HG02973 (cell line): ENCODE measurements around the gene GAB2.

Experiments used
- ATAC-seq: cut with Tn5 transposase; IDR thresholded peaks from one replicate; pipeline ENCODE4 v1.9.1; 2021; ENCODE audit warnings: moderate library complexity; ENCODE audit not compliant: unreplicated experiment

Gene GAB2

DNA sequence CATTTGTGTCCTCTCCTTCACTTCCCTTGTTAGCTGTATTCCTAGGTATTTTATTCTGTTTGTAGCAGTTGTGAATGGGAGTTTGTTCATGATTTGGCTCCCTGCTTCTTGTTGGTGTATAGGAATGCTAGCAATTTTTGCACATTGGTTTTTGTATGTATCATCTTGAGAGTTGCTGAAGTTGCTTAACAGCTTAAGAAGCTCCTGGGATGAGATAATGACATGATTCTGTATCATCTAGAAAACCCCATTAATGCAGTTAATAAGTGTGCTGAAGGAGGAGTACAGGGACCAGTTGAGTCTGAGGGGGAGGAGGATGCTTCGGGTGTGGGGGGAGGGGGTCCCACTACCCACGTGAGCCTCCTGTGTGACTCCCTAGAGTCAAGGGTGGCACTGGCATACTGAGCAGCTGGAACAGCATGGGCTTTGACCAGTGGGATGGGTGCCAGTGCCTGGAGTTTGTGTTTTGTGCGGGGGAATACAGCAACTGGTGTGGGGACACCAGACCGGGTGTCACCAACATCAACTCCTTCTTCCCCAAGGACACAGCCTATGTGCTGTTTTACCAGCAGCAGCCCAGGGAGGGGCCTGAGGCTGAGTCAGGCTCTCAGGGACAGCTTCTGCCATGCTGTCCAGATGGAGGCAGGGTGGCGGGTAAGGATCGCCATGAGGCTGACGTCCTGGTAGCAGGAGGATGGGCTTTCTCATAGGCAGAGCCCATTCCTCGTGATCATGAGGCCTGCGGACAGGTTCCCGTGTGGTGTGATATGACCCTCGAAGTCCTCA, 204.8 kb downstream of the GAB2 start:
- no peak for ATAC-seq

DNA sequence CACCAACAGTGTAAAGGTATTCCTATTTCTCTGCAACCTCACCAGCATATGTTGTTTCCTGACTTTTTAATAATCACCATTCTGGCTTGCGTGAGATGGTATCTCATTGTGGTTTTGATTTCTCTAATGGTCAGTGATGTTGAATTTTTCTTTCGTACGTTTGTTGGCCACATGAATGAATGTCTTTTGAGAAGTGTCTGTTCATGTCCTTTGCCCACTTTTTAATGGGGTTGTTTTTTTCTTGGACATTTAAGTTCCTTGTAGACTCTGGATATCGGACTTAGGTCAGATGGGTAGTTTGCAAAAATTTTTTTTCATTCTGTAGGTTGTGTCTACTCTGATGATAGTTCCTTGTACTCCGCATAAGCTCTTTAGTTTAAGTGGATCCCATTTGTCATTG, 206.1 kb downstream of the GAB2 start:
- no peak for ATAC-seq

- no peak for ATAC-seq
These were observed 207.5 kb downstream of the GAB2 start for GRCh38 chr11:78210000-78210608.

DNA sequence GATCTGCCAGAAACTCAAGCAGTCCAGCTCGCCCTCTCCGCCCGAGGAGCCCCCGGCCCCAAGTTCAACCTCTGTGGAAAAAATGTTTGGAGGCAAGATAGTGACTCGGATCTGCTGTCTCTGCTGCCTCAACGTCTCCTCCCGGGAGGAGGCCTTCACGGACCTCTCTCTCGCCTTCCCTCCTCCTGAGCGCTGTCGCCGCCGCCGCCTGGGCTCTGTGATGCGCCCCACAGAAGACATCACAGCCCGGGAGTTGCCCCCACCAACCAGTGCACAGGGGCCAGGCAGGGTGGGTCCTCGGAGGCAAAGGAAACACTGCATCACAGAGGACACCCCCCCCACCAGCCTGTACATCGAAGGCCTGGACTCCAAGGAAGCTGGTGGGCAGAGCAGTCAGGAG, 208.1 kb downstream of the GAB2 start:
- ATAC-seq: no peak

GRCh38 chr11:78208257-78209165, 209.1 kb downstream of the GAB2 start:
- no peak for ATAC-seq

DNA sequence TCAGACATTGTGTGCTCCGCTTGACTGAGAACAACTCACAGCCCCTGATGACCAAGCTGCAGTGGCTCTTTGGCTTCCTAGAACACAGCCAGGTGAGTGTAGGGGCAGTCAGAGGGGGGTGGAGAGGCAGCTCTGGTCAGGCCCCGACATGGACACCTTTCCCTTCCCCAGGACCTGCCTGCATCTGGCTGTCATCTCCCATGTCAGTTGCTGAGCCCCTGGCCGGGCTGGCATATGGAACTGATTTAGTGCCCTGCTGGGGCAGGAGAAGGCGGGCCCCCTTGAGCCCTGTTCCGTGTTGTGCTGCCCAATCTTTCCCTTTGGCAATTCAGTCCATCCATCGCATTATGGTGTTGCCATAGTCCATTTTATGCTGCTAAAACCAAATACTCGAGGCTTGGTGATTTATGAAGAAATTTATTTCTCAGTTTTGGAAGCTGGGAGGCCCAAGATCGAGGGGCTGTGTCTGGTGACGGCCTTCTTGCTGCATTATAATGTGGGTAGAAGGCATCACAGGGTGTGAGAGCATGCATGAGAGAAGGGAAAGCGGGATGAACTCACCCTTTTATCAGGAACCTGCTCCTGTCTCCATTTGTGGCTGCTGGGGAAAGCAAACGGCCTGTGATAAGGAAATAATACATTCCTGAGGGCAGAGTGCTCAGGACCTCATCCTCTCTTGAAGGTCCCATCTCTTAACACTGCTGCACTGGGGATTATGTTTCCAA, 209.9 kb downstream of the GAB2 start:
- ATAC-seq: no peak

GRCh38 chr11:78205691-78206090, 211.9 kb downstream of the GAB2 start:
- ATAC-seq: no peak

DNA sequence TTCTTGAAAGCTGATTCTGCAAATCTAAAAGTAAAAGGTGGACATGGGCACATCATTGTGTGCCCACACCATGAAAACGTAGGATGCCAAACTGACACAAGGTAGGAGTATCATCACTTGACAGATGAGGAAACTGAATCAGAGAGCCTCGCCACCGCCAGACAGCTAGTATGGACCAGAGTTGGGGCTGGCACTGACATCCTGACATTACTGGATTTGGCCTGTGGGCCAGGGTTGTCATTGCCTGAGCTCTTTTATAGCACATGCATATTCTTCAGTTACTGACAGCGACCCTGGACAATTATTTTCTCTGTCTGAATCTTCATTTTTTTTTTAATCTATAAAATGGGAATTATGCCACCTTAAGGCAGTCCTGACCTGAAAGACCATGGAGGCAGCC, 212.4 kb downstream of the GAB2 start:
- ATAC-seq: no peak

DNA sequence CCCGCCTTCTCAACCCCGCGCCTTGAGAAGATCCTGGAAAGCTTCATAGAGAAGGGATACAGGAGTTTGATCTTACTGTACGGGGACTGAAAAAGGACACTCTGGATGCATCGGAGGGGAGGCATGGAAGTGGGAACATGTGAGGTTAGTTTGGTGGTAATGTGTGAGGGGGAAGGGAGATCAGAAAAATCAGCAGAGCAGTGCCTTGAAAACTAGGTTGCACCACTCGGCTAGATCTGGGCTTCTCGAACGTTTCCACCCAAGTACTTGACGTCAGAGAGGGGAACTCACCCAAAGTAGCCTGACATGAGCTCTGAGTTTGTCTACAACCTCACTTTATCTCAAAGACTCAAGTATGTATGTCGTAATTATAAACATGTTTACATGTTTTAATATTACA, 214.4 kb downstream of the GAB2 start:
- no peak for ATAC-seq

DNA sequence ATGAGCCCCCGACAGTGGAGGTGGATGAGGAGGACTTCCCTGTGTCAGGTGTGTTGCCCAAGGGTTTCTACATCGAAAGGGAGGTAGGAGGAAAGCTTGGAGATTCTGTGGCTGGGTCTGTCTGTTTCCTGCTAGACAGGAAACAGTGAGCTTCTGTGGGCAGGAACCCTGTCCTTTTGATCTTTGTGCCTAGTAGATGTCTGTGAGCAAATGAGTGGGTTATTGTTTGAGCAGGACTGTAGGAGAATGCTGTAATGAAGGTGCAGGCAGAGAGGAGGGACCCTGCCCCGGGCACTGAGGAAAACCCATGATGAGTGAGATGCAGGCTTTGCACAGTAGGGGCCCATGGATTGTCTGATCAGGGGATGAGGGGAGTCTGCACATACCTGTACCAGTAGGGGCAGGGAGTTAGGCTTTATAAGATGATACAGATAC, 214.9 kb downstream of the GAB2 start:
- no peak for ATAC-seq

DNA sequence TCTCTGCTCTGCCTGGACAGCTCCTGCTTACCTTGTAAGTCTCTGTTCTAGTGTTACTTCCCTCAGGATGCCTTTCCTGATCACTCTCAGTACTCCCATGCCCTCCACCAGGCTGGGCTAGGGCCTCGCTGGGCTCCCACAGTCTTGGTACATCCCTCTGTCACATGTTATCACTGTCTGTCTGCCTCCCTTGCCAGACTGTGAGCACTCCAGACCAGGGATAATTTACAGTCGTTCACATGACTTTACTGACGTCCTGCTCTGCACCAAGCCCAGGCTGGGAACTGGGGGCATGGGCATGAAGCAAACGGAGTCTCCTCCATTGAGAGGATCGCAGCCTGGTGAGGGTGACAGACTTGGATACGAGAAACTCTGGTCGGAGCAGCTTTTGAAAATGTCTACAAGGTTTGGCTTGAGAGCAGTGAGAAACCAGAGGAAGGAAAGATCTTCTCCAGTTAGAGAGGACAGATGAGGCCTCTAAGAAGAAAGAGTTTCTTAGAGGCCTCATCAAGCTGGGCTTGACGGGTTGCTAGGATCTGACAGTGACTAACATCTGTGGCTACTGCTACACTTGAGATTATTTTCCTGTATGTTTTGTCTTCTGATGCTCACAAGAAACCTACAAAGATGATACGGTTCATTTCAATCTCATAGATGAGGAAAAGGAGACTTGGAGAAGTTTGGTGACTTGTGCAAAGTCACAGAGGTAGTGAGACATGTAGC, 216.4 kb downstream of the GAB2 start:
- ATAC-seq: no peak

DNA sequence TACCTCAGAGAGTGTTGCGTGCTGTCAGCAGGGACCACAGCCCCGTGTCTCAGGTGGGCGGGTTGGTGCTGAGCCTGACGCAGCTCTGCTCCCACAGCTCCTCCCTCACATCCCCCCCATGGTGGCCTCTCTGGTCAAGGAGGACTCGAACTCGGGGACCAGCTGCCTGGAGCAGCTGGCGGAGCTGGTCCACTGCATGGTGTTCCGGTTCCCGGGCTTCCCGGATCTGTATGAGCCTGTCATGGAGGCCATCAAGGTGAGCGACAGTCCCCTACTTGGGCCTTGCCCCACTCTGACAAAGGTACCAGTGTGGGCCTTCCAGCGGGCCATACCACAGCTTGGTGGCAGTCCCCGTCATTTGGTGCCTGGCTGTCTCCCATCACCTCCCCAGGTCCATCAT, 217.1 kb downstream of the GAB2 start:
- no peak for ATAC-seq

- no peak for ATAC-seq
These were observed 217.6 kb downstream of the GAB2 start for GRCh38 chr11:78200061-78200460.

DNA sequence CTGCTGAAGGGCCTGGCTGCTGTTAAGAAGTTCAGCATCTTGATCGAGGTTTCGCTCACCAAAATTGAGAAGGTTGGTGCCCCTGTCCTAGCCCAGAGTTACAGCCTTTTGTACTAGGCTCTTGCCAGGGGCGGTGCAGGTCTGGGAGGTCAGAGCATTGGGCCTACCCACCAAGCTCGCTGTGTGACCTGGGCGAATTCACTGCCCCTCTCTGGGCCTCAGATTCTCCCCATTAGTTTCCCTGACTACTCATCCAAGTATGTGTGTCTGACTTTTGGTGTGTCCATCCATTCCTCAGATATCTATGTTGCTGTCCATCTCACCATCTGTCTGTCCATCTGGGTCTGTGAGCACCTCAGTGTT, 218.0 kb downstream of the GAB2 start:
- no peak for ATAC-seq

DNA sequence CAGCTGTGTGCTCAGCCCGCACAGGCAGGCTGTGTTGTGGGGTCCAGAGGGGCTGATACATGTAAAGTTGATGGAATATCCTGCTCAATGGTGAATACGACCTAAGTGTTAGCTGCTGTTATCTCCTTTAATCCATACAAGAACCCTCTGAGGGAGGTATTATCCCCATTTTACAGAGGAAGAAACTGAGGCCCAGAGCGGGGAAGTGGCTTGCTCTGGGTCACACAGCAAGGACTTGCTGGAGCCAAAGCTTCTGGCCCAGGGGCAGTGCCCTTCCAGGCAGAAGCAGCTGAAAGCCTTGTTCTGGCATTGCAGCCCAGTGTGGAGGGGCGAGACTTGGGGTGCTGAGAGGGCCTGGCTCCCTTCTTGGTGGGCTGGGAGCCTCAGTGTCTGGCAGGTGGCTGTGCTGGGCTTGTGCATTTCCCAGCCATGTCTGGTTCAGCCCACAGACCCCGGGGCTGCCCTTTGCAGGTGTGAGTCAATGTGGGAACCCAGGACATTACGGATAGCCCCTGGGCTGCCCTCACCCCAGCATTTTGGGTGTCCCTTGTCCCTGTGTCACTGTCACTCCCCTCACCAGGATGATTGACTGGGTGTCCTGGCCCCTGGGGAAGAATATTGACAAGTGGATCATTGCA, 218.5 kb downstream of the GAB2 start:
- no peak for ATAC-seq

GRCh38 chr11:78197816-78198215, 219.8 kb downstream of the GAB2 start:
- ATAC-seq: no peak

DNA sequence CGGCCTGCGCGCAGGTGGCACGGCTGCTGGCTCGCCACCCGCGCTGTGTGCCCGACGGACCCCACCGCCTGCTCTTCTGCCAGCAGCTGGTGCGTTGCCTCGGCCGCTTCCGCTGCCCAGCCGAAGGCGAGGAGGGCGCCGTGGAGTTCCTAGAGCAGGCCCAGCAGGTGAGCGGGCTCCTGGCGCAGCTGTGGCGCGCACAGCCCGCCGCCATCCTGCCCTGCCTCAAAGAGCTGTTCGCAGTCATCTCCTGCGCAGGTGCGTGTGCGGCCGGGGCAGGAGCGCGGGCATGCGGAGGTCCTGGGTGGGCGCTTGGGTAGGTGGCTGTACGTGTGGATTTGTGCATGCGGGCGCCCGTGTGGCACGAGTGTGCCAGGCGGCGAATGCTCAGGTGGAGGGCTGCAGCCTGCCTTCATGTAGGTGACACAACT, 220.9 kb downstream of the GAB2 start:
- no peak for ATAC-seq

DNA sequence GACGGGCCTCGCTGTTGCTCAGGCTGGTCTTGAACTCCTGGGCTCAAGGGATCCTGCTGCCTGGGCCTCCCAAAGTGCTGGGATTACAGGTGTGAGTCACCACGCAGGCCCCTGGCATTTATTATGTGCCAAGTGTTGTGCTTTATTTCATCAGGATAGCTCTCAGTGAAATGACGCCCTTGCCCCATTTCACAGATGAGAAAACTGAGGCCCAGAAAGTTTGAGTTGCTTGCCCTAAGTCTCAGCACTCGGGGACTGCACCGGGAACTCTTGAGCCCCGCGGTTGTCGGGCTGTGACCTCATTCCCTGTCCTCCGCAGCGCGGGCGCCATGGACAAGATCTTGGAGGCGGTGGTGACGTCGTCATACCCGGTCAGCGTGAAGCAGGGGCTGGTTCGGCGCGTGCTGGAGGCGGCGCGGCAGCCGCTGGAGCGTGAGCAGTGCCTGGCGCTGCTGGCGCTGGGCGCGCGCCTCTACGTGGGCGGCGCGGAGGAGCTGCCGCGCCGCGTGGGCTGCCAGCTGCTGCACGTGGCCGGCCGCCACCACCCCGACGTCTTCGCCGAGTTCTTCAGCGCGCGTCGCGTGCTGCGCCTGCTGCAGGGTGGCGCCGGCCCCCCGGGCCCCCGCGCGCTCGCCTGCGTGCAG, 221.6 kb downstream of the GAB2 start:
- no peak for ATAC-seq

GRCh38 chr11:78194490-78194889, 223.1 kb downstream of the GAB2 start:
- ATAC-seq: no peak
